B cell (primary cell): ENCODE results near the gene GLDN. TPM values are rescaled to one million over a fixed set of nuclear protein-coding genes. Genes with fewer than 3 reads are reported as not detected.

Source experiments
- ATAC-seq: fragments of 200-7000 bp; cut with Tn5 transposase; one replicate; pipeline ENCODE4 v1.10.0; 2021; ENCODE audit warnings: low read depth, mild to moderate bottlenecking, moderate number of reproducible peaks, moderate library complexity
- CTCF ChIA-PET: fragments of 350-600 bp; sonication (Branson Sonifier 250); formaldehyde crosslinking; loops from one replicate; lab custom pipeline; 2021; ENCODE audit warnings: antibody characterized with exemption, inconsistent platforms; lab: Charles Lee
- POLR2A ChIA-PET: fragments of 350-600 bp; sonication (Branson Sonifier 250); formaldehyde crosslinking; loops from one replicate; lab custom pipeline; 2021; ENCODE audit warnings: antibody characterized with exemption; lab: Charles Lee
- DNase-seq: peaks from one replicate; pipeline ENCODE4 v3.0.0; 2013
- H2AFZ ChIP-seq: 2 replicates; pipeline ENCODE4 v1.6.1; 2012; ENCODE audit warnings: mild to moderate bottlenecking, low read depth, low read length; ENCODE audit not compliant: insufficient read depth, poor library complexity, severe bottlenecking
- H3K27ac ChIP-seq, 2 donors: 1 replicate in 1 of 2; 2 replicates in 1 of 2; pipeline ENCODE4 v1.5.1; 2012 to 2013; ENCODE audit warnings: low read length in 2 of 2, mild to moderate bottlenecking in 2 of 2, moderate library complexity in 1 of 2
- H3K27me3 ChIP-seq, 4 experiments: fragments of 200-600 bp in 1 of 4; sonication (generic) in 1 of 4; replicated peaks in 1 of 4; 1 replicate in 2 of 4; 2 replicates in 2 of 4; pipeline versions ENCODE4 v1.6.1 to v1.7.0; 2013 to 2016; ENCODE audit warnings: low read length in 3 of 4, mild to moderate bottlenecking in 2 of 4, mixed read lengths in 1 of 4, moderate library complexity in 1 of 4; ENCODE audit not compliant: insufficient read depth in 4 of 4, control insufficient read depth in 3 of 4; ENCODE audit errors: control extremely low read depth in 1 of 4
- H3K36me3 ChIP-seq, 2 experiments: replicated peaks in 1 of 2; 1 replicate in 1 of 2; 2 replicates in 1 of 2; pipeline versions ENCODE4 v1.6.1 to v1.7.1; 2013; ENCODE audit warnings: low read length in 1 of 2; ENCODE audit not compliant: insufficient read depth in 2 of 2, control insufficient read depth in 1 of 2; ENCODE audit errors: control extremely low read depth in 1 of 2, extremely low read depth in 1 of 2
- H3K4me1 ChIP-seq, 2 donors: fragments of 200-600 bp in 1 of 2; sonication (generic) in 1 of 2; 1 replicate in 1 of 2; 2 replicates in 1 of 2; pipeline versions ENCODE4 v1.5.1 to v1.6.1; 2013 to 2017; ENCODE audit warnings: low read length in 2 of 2; ENCODE audit not compliant: control insufficient read depth in 2 of 2, insufficient read depth in 2 of 2
- H3K4me2 ChIP-seq: replicated peaks from 2 replicates; pipeline ENCODE3; 2012; ENCODE audit warnings: mild to moderate bottlenecking, low read depth, low read length; ENCODE audit not compliant: poor library complexity, severe bottlenecking
- H3K4me3 ChIP-seq, 5 experiments: fragments of 200-600 bp in 1 of 5; sonication (generic) in 1 of 5; 1 replicate in 3 of 5; 2 replicates in 2 of 5; pipeline versions ENCODE4 v1.5.1 to v1.7.0; 2011 to 2016; ENCODE audit warnings: low read length in 4 of 5, mild to moderate bottlenecking in 4 of 5, low read depth in 2 of 5, control low read depth in 1 of 5, moderate library complexity in 1 of 5; ENCODE audit not compliant: insufficient read depth in 1 of 5; ENCODE audit errors: control extremely low read depth in 1 of 5, extremely low read depth in 1 of 5
- H3K79me2 ChIP-seq: fragments of 200-600 bp; sonication (generic); one replicate; pipeline ENCODE4 v1.6.0; 2016; ENCODE audit warnings: low read length; ENCODE audit not compliant: control insufficient read depth, insufficient read depth
- H3K9ac ChIP-seq: fragments of 200-600 bp; sonication (generic); 2 replicates; pipeline ENCODE4 v1.6.1; 2017; ENCODE audit warnings: mild to moderate bottlenecking, low read length, moderate library complexity
- H3K9me3 ChIP-seq, 3 donors: one replicate each; pipeline versions ENCODE4 v1.6.1 to v1.7.1; 2013; ENCODE audit warnings: low read length in 2 of 3; ENCODE audit not compliant: control insufficient read depth in 2 of 3, insufficient read depth in 1 of 3; ENCODE audit errors: control extremely low read depth in 1 of 3
- H4K20me1 ChIP-seq: 2 replicates; pipeline ENCODE4 v1.6.0; 2012; ENCODE audit warnings: mild to moderate bottlenecking, low read length; ENCODE audit not compliant: insufficient read depth, control insufficient read depth, poor library complexity, severe bottlenecking
- H3K27ac Mint-ChIP-seq: one replicate; pipeline ENCODE4 v1.8.0; 2021; ENCODE audit warnings: mixed read lengths
- H3K27me3 Mint-ChIP-seq: one replicate; pipeline ENCODE4 v1.8.0; 2021; ENCODE audit warnings: mixed read lengths
- H3K4me1 Mint-ChIP-seq: one replicate; pipeline ENCODE4 v1.8.0; 2021; ENCODE audit warnings: mixed read lengths
- H3K4me3 Mint-ChIP-seq: one replicate; pipeline ENCODE4 v1.8.0; 2021; ENCODE audit warnings: mixed read lengths
- H3K9me3 Mint-ChIP-seq: one replicate; pipeline ENCODE4 v1.8.0; 2022; ENCODE audit warnings: mixed read lengths; ENCODE audit not compliant: insufficient read depth
- CTCF ChIP-seq: fragments of 200-600 bp; IDR thresholded peaks from one replicate; pipeline ENCODE4 v1.8.0; 2022; ENCODE audit warnings: antibody characterized with exemption, mild to moderate bottlenecking
- EZH2 ChIP-seq: IDR thresholded peaks from 2 replicates; pipeline ENCODE4 v1.6.1; 2012; ENCODE audit warnings: borderline replicate concordance, low read depth, mild to moderate bottlenecking, moderate library complexity, low read length; ENCODE audit not compliant: insufficient read depth, poor library complexity, severe bottlenecking
- whole genome bisulfite sequencing: methylation state at CpG from one replicate; pipeline ENCODE4 v1.1.5; 2013; ENCODE audit warnings: missing lambda C conversion rate; ENCODE audit not compliant: insufficient coverage; 5-methylcytosine and 5-hydroxymethylcytosine counted together
- intact Hi-C: fragments of 100-400 bp; cut with micrococcal nuclease; formaldehyde crosslinking; loops from one replicate; pipeline ENCODE4 v1.10.0; 2022
- polyA plus RNA-seq: library from polyadenylated mRNA; depleted of rRNA; stranded (reverse); fragments of >200 nt; gene quantifications from 2 replicates; pipeline ENCODE4 v1.2.3, GENCODE V29; 2012
- total RNA-seq, 2 donors: library from RNA; stranded (reverse); fragments of 120-200 nt in 1 of 2; gene quantifications; 1 replicate in 1 of 2; 2 replicates in 1 of 2; pipeline versions ENCODE4 v1.2.3 to v1.2.4, GENCODE V29; 2013 to 2022

Gene GLDN
- total and polyA plus RNA-seq, 2 donors (not counting 1 experiment from before 2014, with no cell fraction given): not detected

GRCh38 chr15:51312166-51313073 lies 29.0 kb upstream of the GLDN start:
- Histone ChIP-seq H2AFZ (no peak overlapping the region), H3K79me2 (no peaks in the 10 kb centered on the region), H3K4me1 (no peaks in the 10 kb centered on the region), H3K27me3 (peaks cover 0 to 3% (median 0%) of the 10 kb centered on the region in 4 experiments), H3K4me3 (no peak overlapping the region), H3K27ac (no peak overlapping the region), H3K4me2 (no peak overlapping the region), H3K9me3 (no peaks in the 10 kb centered on the region), H3K36me3 (no peaks in the 10 kb centered on the region), H3K9ac (no peak overlapping the region), H4K20me1 (no peaks in the 10 kb centered on the region)
- Mint-ChIP-seq H3K4me3 (no peak overlapping the region), H3K4me1 (no peaks in the 10 kb centered on the region), H3K9me3 (no peaks in the 10 kb centered on the region), H3K27me3 (peaks cover 9% of the 10 kb centered on the region), H3K27ac (no peak overlapping the region)
- no peak for TF ChIP-seq CTCF
- TF ChIP-seq EZH2: no peak
- ATAC-seq: no peak
- intact Hi-C loops: no loop called here
- POLR2A ChIA-PET: no interaction called here
- CTCF ChIA-PET: no interaction called here
- no peak for DNase-seq
- whole genome bisulfite sequencing: 73% methylated on average over 5 of the region's 8 CpGs

GRCh38 chr15:51313074-51313393 lies 28.4 kb upstream of the GLDN start:
- Histone ChIP-seq H3K4me3 (no peak overlapping the region), H3K4me2 (no peak overlapping the region), H3K36me3 (no peaks in the 10 kb centered on the region), H4K20me1 (no peaks in the 10 kb centered on the region), H3K9ac (no peak overlapping the region), H3K27ac (no peak overlapping the region), H3K79me2 (no peaks in the 10 kb centered on the region), H3K27me3 (no peaks in the 10 kb centered on the region), H2AFZ (no peak overlapping the region), H3K4me1 (no peaks in the 10 kb centered on the region), H3K9me3 (no peaks in the 10 kb centered on the region)
- DNase-seq (no peak), ATAC-seq (no peak)
- no peaks in the 10 kb centered on the region for H3K9me3 Mint-ChIP-seq
- H3K27ac Mint-ChIP-seq: no peak overlapping the region
- TF ChIP-seq EZH2 (no peak), CTCF (no peak)
- intact Hi-C loops: no loop called here
- no peaks in the 10 kb centered on the region for H3K4me1 Mint-ChIP-seq
- ChIA-PET CTCF (no interaction called here), POLR2A (no interaction called here)
- H3K27me3 Mint-ChIP-seq: peaks cover 10% of the 10 kb centered on the region
- no peak overlapping the region for H3K4me3 Mint-ChIP-seq
